ENCODE results near the gene LRRC8A. TPM values are rescaled to one million over a fixed set of nuclear protein-coding genes. Genes with fewer than 3 reads are reported as not detected.
"Not testable (repeated sequence)": the region's sequence is repeated elsewhere in the genome, so short reads cannot be mapped to it uniquely, and the experiment has no call there.

Gene LRRC8A
- total RNA-seq, 1 experiment from 2014 or later, result 16.4 TPM

DNA sequence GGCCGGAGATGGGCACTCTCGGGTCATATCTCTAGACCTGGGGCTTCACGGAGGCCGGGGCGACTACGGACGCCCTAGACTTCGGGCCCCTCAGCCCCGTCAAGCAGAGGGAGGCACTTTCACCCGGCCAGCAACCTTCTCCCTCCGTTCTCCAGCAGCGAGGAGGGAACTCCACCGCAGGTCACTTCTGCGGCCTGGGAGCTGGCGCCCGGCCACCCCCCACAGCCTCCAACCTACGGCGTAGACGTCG, 65.3 kb downstream of the LRRC8A start:
- intact Hi-C loops (cut with micrococcal nuclease; ENCODE audit: unreplicated experiment), result no loop called here
- CTCF ChIA-PET, result no interaction called here
- no peak for DNase-seq (ENCODE audit: low read depth, low spot score)

DNA sequence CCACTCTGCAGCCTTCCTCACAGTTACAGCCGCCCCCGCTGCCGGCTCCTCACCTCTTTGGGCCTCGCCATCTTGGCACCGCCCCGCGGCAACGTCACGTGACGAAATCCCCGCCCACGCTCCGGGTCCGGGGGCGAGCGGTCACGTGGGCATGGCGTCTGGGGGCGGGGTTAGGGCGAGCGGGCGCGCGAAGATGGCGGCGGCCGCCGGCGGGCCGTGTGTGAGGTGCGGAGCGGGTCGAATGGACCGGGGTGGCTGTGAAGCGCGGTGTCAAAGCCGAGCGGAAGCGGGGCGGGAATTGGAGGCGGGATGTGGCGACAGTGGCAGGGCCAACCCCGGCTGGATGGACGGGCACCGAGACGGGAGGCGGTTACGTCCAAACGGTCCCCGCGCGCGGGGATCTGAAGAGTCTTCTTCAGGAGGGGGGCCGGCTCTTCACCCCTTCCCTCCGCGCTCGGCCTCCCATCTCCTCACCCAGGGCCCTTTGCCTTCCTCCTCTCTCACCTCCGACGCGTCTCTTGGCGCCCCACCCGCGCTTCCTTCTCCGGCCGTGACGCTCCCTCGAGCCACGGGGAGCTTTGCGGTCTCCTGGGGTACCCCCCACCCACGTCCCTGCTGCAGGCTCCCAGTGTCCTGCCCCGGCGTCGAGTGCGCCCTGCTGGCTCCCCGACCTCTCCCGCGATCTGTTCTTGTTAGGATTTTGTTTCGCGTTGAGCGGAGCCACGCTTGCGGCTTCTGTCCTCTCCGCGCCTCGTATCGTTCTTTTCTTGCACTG, 65.8 kb downstream of the LRRC8A start, which contains the start of the genes DOLK and NUP188:
DOLK (minus strand) TSS at position 77 of the 775 bp plus-strand sequence. CDS start 300 bp downstream, outside the sequence.
NUP188 (plus strand) TSS at position 173 of the 775 bp plus-strand sequence; CDS start at position 194, 21 bp downstream.
- Histone ChIP-seq H3K27ac (ENCODE audit: low read length) (peak within 1 kb of the TSS; percentile 82), H3K36me3 (ENCODE audit: control insufficient read depth, insufficient read depth, low read length) (no peaks in the 10 kb centered on the region), H3K9me3 (ENCODE audit: control insufficient read depth, insufficient read depth, low read depth, low read length) (no peaks in the 10 kb centered on the region), H3K4me1 (ENCODE audit: control insufficient read depth, insufficient read depth, low read length) (peaks cover 3% of the 10 kb centered on the region), H3K4me3 (ENCODE audit: low read depth in 2 of 2, low read length in 2 of 2) (peak within 1 kb of the TSS; percentile 87 to 91), H3K27me3 (ENCODE audit: control insufficient read depth, insufficient read depth, low read length) (no peaks in the 10 kb centered on the region)
- POLR2A ChIA-PET, result interaction anchor here (0.7 kb wide), 1 partner anchor 27 kb away, joined by 8 read pairs; no protein-coding TSS in a partner anchor
- BruUV-seq (replicated peaks), result TSS peak; percentile 86
- intact Hi-C loops (cut with micrococcal nuclease; ENCODE audit: unreplicated experiment) (no loop called here), in situ Hi-C loops (cut with HindIII; ENCODE audit: low pct_unique_long_range_greater_than_20kb, low sequenced_read_pairs) (no loop called here)
- CTCF ChIA-PET, result interaction anchor here (0.7 kb wide), 1 partner anchor 101 kb away, joined by 5 read pairs; no protein-coding TSS in a partner anchor
- TF ChIP-seq, protein P1, sequence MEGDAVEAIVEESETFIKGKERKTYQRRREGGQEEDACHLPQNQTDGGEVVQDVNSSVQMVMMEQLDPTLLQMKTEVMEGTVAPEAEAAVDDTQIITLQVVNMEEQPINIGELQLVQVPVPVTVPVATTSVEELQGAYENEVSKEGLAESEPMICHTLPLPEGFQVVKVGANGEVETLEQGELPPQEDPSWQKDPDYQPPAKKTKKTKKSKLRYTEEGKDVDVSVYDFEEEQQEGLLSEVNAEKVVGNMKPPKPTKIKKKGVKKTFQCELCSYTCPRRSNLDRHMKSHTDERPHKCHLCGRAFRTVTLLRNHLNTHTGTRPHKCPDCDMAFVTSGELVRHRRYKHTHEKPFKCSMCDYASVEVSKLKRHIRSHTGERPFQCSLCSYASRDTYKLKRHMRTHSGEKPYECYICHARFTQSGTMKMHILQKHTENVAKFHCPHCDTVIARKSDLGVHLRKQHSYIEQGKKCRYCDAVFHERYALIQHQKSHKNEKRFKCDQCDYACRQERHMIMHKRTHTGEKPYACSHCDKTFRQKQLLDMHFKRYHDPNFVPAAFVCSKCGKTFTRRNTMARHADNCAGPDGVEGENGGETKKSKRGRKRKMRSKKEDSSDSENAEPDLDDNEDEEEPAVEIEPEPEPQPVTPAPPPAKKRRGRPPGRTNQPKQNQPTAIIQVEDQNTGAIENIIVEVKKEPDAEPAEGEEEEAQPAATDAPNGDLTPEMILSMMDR (IDR thresholded peaks at IDR 0.05), result no peak
- TF ChIP-seq POLR2AphosphoS5 (IDR thresholded peaks at IDR 0.05; ENCODE audit: low read depth, low read length) (peak; percentile 82), TCF7L2 (IDR thresholded peaks at IDR 0.05; ENCODE audit: low read depth, low read length) (no peak), SIN3A (IDR thresholded peaks at IDR 0.05; ENCODE audit: borderline replicate concordance, insufficient read depth, low read depth, low read length) (0 out of 2 replicates have a peak, but pooled peaks have one; percentile 55)
- TF ChIP-seq, protein P2, sequence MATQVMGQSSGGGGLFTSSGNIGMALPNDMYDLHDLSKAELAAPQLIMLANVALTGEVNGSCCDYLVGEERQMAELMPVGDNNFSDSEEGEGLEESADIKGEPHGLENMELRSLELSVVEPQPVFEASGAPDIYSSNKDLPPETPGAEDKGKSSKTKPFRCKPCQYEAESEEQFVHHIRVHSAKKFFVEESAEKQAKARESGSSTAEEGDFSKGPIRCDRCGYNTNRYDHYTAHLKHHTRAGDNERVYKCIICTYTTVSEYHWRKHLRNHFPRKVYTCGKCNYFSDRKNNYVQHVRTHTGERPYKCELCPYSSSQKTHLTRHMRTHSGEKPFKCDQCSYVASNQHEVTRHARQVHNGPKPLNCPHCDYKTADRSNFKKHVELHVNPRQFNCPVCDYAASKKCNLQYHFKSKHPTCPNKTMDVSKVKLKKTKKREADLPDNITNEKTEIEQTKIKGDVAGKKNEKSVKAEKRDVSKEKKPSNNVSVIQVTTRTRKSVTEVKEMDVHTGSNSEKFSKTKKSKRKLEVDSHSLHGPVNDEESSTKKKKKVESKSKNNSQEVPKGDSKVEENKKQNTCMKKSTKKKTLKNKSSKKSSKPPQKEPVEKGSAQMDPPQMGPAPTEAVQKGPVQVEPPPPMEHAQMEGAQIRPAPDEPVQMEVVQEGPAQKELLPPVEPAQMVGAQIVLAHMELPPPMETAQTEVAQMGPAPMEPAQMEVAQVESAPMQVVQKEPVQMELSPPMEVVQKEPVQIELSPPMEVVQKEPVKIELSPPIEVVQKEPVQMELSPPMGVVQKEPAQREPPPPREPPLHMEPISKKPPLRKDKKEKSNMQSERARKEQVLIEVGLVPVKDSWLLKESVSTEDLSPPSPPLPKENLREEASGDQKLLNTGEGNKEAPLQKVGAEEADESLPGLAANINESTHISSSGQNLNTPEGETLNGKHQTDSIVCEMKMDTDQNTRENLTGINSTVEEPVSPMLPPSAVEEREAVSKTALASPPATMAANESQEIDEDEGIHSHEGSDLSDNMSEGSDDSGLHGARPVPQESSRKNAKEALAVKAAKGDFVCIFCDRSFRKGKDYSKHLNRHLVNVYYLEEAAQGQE (IDR thresholded peaks at IDR 0.05; ENCODE audit: insufficient read depth in 1 of 2, low read depth in 2 of 2, low read length in 1 of 2), result no peak
- ATAC-seq, result peak; percentile 92
- DNase-seq (ENCODE audit: low read depth, low spot score), result no peak

More for the DNA sequence above, 65.3 kb downstream of the LRRC8A start:
- H3K27me3 ChIP-seq (ENCODE audit: control insufficient read depth, insufficient read depth, low read length), result no peaks in the 10 kb centered on the region
- no peaks in the 10 kb centered on the region for H3K36me3 ChIP-seq (ENCODE audit: control insufficient read depth, insufficient read depth, low read length)
- H3K4me1 ChIP-seq (ENCODE audit: control insufficient read depth, insufficient read depth, low read length), result peaks cover 3% of the 10 kb centered on the region
- POLR2A ChIA-PET, result no interaction called here
- H3K9me3 ChIP-seq (ENCODE audit: control insufficient read depth, insufficient read depth, low read depth, low read length), result no peaks in the 10 kb centered on the region
- no TSS peak for BruUV-seq (replicated peaks)
- peak overlapping the region; percentile 82 for H3K27ac ChIP-seq (ENCODE audit: low read length)
- in situ Hi-C loops (cut with HindIII; ENCODE audit: low pct_unique_long_range_greater_than_20kb, low sequenced_read_pairs), result no loop called here
- ATAC-seq, result peak; percentile 65; the same call in 1 of the 2 replicates
- TF ChIP-seq, protein P2 (IDR thresholded peaks at IDR 0.05; ENCODE audit: insufficient read depth in 1 of 2, low read depth in 2 of 2, low read length in 1 of 2), result no peak
- no peak for TF ChIP-seq POLR2AphosphoS5 (IDR thresholded peaks at IDR 0.05; ENCODE audit: low read depth, low read length)
- TF ChIP-seq, protein P1 (IDR thresholded peaks at IDR 0.05), result no peak
- TF ChIP-seq SIN3A (IDR thresholded peaks at IDR 0.05; ENCODE audit: borderline replicate concordance, insufficient read depth, low read depth, low read length), result no peak
- TF ChIP-seq TCF7L2 (IDR thresholded peaks at IDR 0.05; ENCODE audit: low read depth, low read length), result no peak
- peak overlapping the region; percentile 87 to 91 for H3K4me3 ChIP-seq (ENCODE audit: low read depth in 2 of 2, low read length in 2 of 2)

DNA sequence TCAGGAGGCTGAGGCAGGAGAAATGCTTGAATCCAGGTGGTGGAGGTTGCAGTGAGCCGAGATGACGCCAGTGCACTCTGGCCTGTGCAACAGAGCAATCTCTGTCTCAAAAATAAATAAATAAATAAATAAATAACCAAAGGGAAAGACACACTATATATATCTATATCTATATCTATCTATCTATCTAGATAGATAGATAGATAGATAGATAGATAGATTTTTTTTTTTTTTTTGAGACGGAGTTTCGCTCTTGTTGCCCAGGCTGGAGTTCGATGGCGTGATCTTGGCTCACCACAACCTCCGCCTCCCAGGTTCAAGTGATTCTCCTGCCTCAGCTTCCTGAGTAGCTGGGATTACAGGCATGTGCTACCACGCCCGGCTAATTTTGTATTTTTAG, 79.5 kb downstream of the LRRC8A start:
- in situ Hi-C loops (cut with HindIII; ENCODE audit: low pct_unique_long_range_greater_than_20kb, low sequenced_read_pairs); H3K27me3 ChIP-seq (ENCODE audit: control insufficient read depth, insufficient read depth, low read length); DNase-seq (ENCODE audit: low read depth, low spot score); POLR2A ChIA-PET; BruUV-seq (replicated peaks); CTCF ChIA-PET; H3K4me3 ChIP-seq (ENCODE audit: low read depth in 2 of 2, low read length in 2 of 2); intact Hi-C loops (cut with micrococcal nuclease; ENCODE audit: unreplicated experiment); ATAC-seq; H3K9me3 ChIP-seq (ENCODE audit: control insufficient read depth, insufficient read depth, low read depth, low read length); H3K4me1 ChIP-seq (ENCODE audit: control insufficient read depth, insufficient read depth, low read length); H3K27ac ChIP-seq (ENCODE audit: low read length): not testable (repeated sequence)
- peaks cover 20% of the 10 kb centered on the region for H3K36me3 ChIP-seq (ENCODE audit: control insufficient read depth, insufficient read depth, low read length)
